Stomach (tissue), 9 donors: Measurements from ENCODE around the gene PAFAH1B1. TPM values are rescaled to one million over a fixed set of nuclear protein-coding genes. Genes with fewer than 3 reads are reported as not detected.
A peak's percentile ranks its signal among the peaks of the same experiment; 100 is the strongest.

Experiments used
- DNase-seq, 2 donors: peaks; one replicate each; pipeline versions ENCODE4 v3.0.0 to v3.0.0-alpha.2; 2013 to 2019
- H3K27ac ChIP-seq, 5 donors: fragments of 200-600 bp in 4 of 5; sonication (generic) in 4 of 5; one replicate each; pipeline ENCODE4 v1.5.1; 2013 to 2019; ENCODE audit warnings: mild to moderate bottlenecking in 1 of 5, moderate library complexity in 1 of 5
- H3K27me3 ChIP-seq, 3 donors: fragments of 200-600 bp; sonication (generic); one replicate each; pipeline ENCODE4 v1.5.1; 2017 to 2019; ENCODE audit warnings: mixed run types in 1 of 3
- H3K36me3 ChIP-seq, 4 donors: fragments of 200-600 bp; sonication (generic); 1 replicate in 3 of 4; 2 replicates in 1 of 4; pipeline ENCODE4 v1.5.1; 2016 to 2019
- H3K4me1 ChIP-seq, 4 donors: fragments of 200-600 bp; sonication (generic); one replicate each; pipeline ENCODE4 v1.5.1; 2016 to 2019
- H3K4me3 ChIP-seq, 4 donors: fragments of 200-600 bp; sonication (generic) in 3 of 4; one replicate each; pipeline ENCODE4 v1.5.1; 2016 to 2019; ENCODE audit warnings: mild to moderate bottlenecking in 1 of 4
- H3K9me3 ChIP-seq, 4 donors: fragments of 200-600 bp; sonication (generic); one replicate each; pipeline ENCODE4 v1.5.1; 2016 to 2019
- EP300 ChIP-seq: sonication (generic); formaldehyde crosslinking; IDR thresholded peaks from one replicate; pipeline ENCODE4 v1.6.1; 2017; ENCODE audit warnings: antibody characterized with exemption
- POLR2A ChIP-seq, 4 donors: fragments of 450-650 bp; IDR thresholded peaks; one replicate each; pipeline ENCODE4 v1.6.1; 2016; ENCODE audit warnings: antibody characterized with exemption in 4 of 4, control low read depth in 2 of 4, mild to moderate bottlenecking in 1 of 4, moderate library complexity in 1 of 4
- POLR2AphosphoS5 ChIP-seq, 3 donors: sonication (generic); formaldehyde crosslinking; IDR thresholded peaks; one replicate each; pipeline ENCODE4 v1.6.1; 2016; ENCODE audit warnings: antibody characterized with exemption in 3 of 3
- WGBS, 5 donors: extraction: QIAGEN DNeasy Blood & Tissue Kit in 3 of 5; methylation state at CpG; one replicate each; pipeline versions ENCODE4 v1.1.5 to v1.1.7; 2013 to 2018; 5-methylcytosine and 5-hydroxymethylcytosine counted together
- intact Hi-C: fragments of 100-400 bp; cut with DNase I; formaldehyde crosslinking; loops from one replicate; pipeline ENCODE4 v1.15.1; 2023; ENCODE audit warnings: low total_unique reads
- polyA plus RNA-seq, 3 donors: library from polyadenylated mRNA; stranded (reverse); fragments of 200-250 nt; gene quantifications; one replicate each; pipeline ENCODE4 v1.2.3, GENCODE V29; 2013
- total RNA-seq, 5 donors: library from RNA; depleted of rRNA; stranded (reverse); fragments of >200 nt; gene quantifications; one replicate each; pipeline versions ENCODE4 v1.1.0 to v1.2.3, GENCODE V29; 2014 to 2016
- TF ChIP-seq, protein P1 (sequence below), 7 experiments: fragments of 450-650 bp in 4 of 7; fragments of 200-600 bp in 3 of 7; sonication (generic) in 3 of 7; IDR thresholded peaks; one replicate each; pipeline ENCODE4 v1.5.1; 2016 to 2019; ENCODE audit warnings: antibody characterized with exemption in 7 of 7, control low read depth in 2 of 7, mild to moderate bottlenecking in 1 of 7
- donor health status: healthy with polysubstance abuse.
- donor health status: Bipolar disorder and iron deficiency.
- donor health status: healthy.

PAFAH1B1 gene
- total and polyA plus RNA-seq, 8 donors, result 22.5 to 264 (median 50.7) TPM

DNA sequence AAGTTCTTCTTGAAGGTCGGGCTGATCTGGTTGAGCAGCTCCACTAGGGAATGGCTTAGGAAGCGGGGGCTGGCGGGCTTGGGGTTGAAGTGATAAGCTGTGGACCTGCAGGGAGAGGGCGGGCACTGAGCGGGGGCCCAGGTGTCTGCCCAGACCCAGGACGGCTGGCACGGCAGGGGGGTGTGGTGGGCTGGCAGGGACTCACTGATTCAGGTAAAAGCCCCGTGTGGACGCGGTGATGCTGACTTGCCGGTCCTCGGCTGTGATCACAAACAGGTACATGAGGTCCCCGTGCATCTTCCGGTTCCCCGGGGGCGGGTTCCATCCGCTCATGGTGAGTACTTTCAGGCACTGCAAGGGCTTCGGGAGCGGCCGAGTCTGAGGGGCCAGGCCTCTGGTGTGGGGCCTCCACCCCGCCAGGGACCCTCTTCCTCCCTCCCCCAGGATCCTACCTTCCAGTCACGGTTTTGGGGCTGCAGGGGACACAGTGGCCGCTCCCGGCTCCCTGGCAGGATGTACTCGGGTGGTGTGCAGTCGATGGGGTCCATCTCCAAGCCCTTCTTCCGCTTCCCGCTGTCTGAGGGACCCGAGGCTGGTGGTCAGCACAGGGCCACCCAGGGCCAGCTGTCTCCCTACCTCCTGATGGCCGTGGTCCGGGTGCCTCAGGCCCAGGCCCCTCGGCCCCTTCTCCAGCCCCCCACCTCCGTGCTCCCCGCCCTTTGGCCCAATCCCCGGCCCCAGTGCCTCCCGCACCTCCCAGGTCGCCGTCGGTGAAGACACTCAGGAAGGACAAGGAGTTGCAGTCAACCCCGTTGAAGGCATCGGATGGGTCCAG is 107.9 kb downstream of the PAFAH1B1 start:
- Histone ChIP-seq H3K36me3 (peaks cover 68 to 84% (median 83%) of the 10 kb centered on the region in 4 donors), H3K9me3 (no peaks in the 10 kb centered on the region), H3K4me3 (no peak overlapping the region), H3K27me3 (no peaks in the 10 kb centered on the region), H3K4me1 (peaks cover 8 to 16% (median 12%) of the 10 kb centered on the region in 4 donors), H3K27ac (peak overlapping the region in 1 of 5 donors; percentile 27)
- TF ChIP-seq POLR2A (IDR thresholded peaks at IDR 0.05) (no peak), POLR2AphosphoS5 (IDR thresholded peaks at IDR 0.05) (no peak), EP300 (no peak)
- TF ChIP-seq, protein P1, sequence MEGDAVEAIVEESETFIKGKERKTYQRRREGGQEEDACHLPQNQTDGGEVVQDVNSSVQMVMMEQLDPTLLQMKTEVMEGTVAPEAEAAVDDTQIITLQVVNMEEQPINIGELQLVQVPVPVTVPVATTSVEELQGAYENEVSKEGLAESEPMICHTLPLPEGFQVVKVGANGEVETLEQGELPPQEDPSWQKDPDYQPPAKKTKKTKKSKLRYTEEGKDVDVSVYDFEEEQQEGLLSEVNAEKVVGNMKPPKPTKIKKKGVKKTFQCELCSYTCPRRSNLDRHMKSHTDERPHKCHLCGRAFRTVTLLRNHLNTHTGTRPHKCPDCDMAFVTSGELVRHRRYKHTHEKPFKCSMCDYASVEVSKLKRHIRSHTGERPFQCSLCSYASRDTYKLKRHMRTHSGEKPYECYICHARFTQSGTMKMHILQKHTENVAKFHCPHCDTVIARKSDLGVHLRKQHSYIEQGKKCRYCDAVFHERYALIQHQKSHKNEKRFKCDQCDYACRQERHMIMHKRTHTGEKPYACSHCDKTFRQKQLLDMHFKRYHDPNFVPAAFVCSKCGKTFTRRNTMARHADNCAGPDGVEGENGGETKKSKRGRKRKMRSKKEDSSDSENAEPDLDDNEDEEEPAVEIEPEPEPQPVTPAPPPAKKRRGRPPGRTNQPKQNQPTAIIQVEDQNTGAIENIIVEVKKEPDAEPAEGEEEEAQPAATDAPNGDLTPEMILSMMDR (IDR thresholded peaks at IDR 0.05), result no peak
- intact Hi-C loops, result no loop called here
- DNase-seq, result no peak
- WGBS, 5 donors, result 92 to 95% (median 94%) methylated on average over 39 to 41 of the region's 41 CpGs

DNA sequence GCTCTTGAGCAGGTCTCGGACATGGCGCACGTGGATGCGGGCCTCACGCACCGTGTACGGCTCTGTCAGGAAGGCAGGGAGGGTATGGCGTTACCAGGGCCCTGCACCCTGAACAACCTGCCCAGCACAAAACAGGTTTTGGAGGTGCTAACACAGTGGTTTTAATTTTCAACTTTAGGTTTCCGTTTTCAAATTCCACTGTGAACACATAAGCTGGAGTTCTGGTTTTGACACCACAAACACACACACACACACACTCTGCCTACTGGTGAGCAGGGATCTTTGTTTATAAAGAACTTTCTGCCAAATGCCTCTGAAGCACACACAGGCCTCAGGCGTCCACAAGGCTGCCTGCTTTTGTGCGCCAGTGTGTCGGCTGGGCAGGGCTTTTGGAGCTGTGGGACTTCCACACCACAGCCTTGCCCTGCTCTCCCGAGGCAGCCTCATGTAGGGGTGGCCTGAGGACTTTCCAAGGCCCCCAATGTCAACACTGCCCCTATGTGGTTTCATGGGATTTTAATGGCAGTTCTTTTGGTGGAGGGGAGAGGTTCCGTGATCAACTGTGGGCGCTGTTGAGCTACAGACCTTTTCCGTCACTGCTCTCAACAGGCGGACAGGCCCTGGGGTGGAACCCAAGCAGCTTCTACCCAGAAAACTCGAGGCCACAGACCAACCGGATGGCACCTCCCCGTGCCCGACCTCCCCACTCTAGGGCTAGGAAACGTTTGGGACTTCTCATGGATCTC is 108.7 kb downstream of the PAFAH1B1 start:
- H3K27me3 ChIP-seq, result no peaks in the 10 kb centered on the region
- no peaks in the 10 kb centered on the region for H3K9me3 ChIP-seq
- no peak for TF ChIP-seq POLR2A (IDR thresholded peaks at IDR 0.05)
- H3K4me1 ChIP-seq, result peaks cover 12 to 24% (median 18%) of the 10 kb centered on the region in 4 donors
- WGBS, 5 donors, result 85 to 92% (median 88%) methylated on average over 22 of the region's 22 CpGs
- peaks cover 60 to 76% (median 75%) of the 10 kb centered on the region in 4 donors for H3K36me3 ChIP-seq
- H3K27ac ChIP-seq, result peak overlapping the region in 1 of 5 donors; percentile 27
- H3K4me3 ChIP-seq, result no peak overlapping the region
- intact Hi-C loops, result no loop called here
- DNase-seq, result no peak

DNA sequence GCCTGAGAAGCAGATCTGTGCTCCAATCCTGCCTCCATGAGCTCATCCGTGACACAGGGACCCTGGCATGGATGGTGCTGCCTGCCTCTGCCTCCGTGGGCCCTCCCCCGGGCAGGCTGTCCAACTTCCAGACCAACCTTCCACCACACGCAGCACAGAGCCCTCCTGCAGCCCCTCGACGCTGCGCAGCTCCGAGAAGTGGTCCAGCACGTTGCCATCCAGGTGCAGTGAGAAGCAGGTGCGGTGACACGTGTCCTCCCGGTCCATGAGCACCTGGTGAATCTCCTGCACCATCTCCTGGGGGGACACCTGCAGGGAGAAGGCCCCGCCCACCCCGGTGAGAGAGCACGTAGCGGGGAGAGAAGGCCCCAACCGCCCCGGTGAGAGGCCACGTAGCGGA is 109.7 kb downstream of the PAFAH1B1 start:
- TF ChIP-seq POLR2AphosphoS5 (IDR thresholded peaks at IDR 0.05) (no peak), POLR2A (IDR thresholded peaks at IDR 0.05) (no peak), EP300 (no peak)
- TF ChIP-seq, protein P1 (IDR thresholded peaks at IDR 0.05), result no peak
- Histone ChIP-seq H3K27me3 (no peaks in the 10 kb centered on the region), H3K9me3 (no peaks in the 10 kb centered on the region), H3K4me1 (peaks cover 22 to 34% (median 28%) of the 10 kb centered on the region in 4 donors), H3K4me3 (no peak overlapping the region), H3K27ac (no peak overlapping the region), H3K36me3 (peaks cover 49 to 66% (median 65%) of the 10 kb centered on the region in 4 donors)
- 94 to 96% (median 95%) methylated on average over 16 to 20 of the region's 20 CpGs for WGBS, 5 donors
- no peak for DNase-seq
- intact Hi-C loops, result no loop called here

DNA sequence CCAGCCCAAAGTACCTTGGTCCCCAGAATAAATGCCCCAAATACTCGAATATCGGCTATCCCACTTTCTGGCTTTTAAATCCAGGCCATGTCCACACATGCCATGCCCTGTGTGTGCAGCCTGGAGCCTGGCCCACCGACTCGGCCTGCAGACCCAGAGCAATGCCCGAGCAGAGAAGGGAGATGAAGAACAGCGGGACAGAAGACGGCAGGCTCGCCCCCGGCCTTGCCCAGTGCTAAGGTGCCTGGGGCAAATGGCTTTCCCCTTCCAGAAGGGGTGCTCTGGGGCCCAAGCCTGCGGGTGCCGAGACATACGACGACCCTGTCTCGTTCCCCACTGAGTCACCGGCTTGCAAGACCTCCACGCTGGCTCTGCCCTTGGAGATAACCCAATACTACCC is 110.2 kb downstream of the PAFAH1B1 start:
- WGBS, 5 donors, result 92 to 95% (median 94%) methylated on average over 14 to 16 of the region's 16 CpGs
- no peak for DNase-seq
- peaks cover 46 to 62% (median 61%) of the 10 kb centered on the region in 4 donors for H3K36me3 ChIP-seq

More for the DNA sequence above, 110.2 kb downstream of the PAFAH1B1 start:
- intact Hi-C loops, result no loop called here
- Histone ChIP-seq H3K4me3 (no peak overlapping the region), H3K27ac (no peak overlapping the region), H3K27me3 (no peaks in the 10 kb centered on the region), H3K4me1 (peaks cover 26 to 39% (median 32%) of the 10 kb centered on the region in 4 donors), H3K9me3 (no peaks in the 10 kb centered on the region)
- no peak for TF ChIP-seq POLR2A (IDR thresholded peaks at IDR 0.05)
- TF ChIP-seq, protein P1 (IDR thresholded peaks at IDR 0.05), result no peak
- no peak for TF ChIP-seq EP300
- TF ChIP-seq POLR2AphosphoS5 (IDR thresholded peaks at IDR 0.05), result no peak
